HG03558 (cell line): ENCODE results near the gene AIF1L.
"Not testable (repeated sequence)": the region's sequence is repeated elsewhere in the genome, so short reads cannot be mapped to it uniquely, and the experiment has no call there.

Experiments
- ATAC-seq: cut with Tn5 transposase; IDR thresholded peaks from one replicate; pipeline ENCODE4 v1.9.1; 2021; ENCODE audit warnings: moderate number of reproducible peaks; ENCODE audit not compliant: unreplicated experiment; ENCODE audit errors: extremely low read depth

The AIF1L gene

GRCh38 chr9:131097126-131097947 lies 1.0 kb downstream of the AIF1L start:
- ATAC-seq: no peak

GRCh38 chr9:131097948-131098278 lies 1.6 kb downstream of the AIF1L start:
- ATAC-seq: no peak

DNA sequence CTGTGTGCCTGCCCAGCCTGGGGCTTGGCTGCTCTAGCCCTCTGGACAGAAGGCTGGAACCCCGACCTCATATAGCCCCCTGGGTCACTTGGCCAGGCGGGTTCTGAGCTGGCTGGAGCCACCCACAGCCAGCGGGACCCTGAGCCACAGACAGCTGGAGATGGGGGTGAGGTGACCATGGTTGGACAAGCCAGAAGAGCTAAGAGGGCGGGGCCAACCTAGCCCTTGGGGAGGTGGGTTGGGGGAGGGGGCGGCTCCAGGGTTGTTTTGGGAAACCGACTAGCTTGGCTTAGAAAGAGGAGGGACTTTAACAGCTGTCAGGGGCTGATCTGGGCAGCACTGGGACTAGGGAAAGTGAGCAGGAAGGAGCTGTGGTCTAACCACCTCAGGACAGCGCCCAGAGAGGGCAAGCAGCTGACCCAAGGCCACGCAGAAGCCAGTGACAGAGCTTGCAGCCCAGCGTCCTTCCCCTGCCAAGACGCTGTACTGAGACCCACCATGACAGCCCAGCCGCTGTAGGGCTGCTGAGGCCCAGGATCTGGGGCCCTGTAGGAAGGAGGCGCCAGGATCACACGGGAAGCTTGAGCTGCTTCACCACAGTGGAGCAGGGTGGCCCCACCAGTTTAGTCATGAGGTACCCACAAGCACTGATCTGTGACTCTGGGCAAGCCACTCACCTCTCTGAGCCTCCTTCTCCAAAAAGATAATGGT lies 2.2 kb downstream of the AIF1L start:
- no peak for ATAC-seq

GRCh38 chr9:131099102-131099606 lies 2.8 kb downstream of the AIF1L start:
- ATAC-seq: no peak

GRCh38 chr9:131099845-131100244 lies 3.5 kb downstream of the AIF1L start:
- not testable (repeated sequence) for ATAC-seq

- ATAC-seq: no peak
Observed at GRCh38 chr9:131100445-131100844, 4.1 kb downstream of the AIF1L start.

DNA sequence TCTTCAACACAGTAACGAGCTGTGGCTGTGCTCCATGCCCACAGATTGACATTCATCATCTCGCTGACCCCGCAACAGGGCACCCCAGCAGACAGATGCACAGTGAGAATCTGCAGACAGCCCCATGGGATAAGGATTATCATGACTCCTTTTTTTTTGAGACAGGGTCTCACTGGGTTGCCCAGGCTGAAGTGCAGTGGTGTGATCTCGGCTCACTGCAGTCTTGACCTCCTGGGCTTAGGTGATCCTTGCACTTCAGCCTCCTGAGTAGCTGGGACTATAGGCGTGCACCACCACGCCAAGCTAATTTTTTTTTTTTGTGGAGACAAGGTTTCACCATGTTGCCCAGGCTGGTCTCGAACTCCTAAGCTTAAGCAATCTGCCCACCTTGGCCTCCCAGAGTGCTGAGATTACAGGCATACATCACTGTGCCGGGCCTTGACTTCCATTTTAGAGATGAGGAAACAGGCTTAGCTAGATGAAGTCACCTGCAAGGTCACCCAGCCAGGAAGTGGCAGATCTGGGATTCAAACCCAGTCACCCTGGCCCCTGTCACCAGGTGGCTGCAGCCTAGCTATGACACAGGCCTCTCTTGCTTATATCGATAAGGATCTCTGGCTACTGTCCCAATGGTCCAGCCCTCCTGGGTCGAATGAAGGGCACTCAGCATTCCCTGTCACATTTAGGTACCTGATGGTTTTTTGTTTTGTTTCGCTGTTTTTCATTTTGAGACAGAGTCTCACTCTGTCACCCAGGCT lies 5.1 kb downstream of the AIF1L start:
- no peak for ATAC-seq

- no peak for ATAC-seq
Observed at GRCh38 chr9:131103024-131103423, 6.7 kb downstream of the AIF1L start.

DNA sequence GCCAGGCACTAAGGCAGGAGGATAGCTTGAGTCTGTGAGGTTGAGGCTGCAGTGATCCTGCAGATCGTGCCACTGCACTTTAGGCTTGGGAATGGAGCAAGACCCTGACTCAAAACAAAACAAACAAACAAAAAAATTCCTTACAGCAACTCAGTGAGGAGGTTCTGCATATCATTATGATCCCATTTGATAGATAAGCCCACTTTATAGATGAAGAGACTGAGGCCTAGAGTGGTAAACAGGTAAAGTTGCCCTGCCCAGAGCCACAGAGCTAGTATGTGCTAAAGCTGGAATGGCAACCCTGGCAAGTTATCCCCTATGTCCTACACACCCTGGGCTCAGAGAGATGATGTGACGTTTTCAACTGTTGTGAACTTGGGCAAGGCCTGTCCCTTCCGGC lies 7.2 kb downstream of the AIF1L start:
- no peak for ATAC-seq

DNA sequence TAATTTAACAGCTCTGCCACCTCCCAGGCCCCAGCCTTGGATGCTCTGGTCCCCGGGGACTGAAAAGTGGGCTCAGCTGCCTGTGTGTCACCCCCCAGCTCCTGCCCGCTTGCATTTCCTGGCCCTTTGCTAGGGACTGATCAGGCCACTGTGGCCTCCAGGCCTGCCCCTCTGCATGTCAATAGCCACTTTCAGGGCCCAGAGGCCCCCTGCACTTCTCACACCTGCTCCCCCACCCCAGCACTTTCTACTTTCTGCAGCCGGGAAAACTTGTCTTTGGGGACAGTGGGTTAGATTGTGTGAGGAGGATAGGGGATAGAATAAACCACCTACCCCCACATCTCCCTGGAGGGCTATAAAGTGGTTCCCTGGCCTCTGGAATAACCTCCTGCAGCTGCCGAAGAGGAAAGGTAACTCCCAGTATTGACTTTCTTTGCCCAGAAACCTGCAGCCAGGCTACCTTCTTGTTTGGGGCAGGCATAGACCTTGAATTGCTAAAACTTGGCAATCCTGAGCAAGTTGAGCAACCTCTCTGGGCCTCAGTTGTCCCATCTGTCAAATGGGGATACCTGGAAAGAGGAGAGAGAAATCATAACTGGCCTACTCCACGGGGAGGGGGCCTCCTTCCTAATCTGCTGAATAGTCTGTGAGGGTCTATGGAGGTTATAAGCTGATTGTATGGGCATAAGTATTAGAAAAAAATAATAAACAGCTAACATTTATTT lies 7.8 kb downstream of the AIF1L start:
- no peak for ATAC-seq

GRCh38 chr9:131105952-131106351 lies 9.6 kb downstream of the AIF1L start:
- no peak for ATAC-seq

- ATAC-seq: no peak
Observed at GRCh38 chr9:131107760-131108159, 11.4 kb downstream of the AIF1L start.

- no peak for ATAC-seq
Observed at GRCh38 chr9:131111186-131111853, 15.0 kb downstream of the AIF1L start.

DNA sequence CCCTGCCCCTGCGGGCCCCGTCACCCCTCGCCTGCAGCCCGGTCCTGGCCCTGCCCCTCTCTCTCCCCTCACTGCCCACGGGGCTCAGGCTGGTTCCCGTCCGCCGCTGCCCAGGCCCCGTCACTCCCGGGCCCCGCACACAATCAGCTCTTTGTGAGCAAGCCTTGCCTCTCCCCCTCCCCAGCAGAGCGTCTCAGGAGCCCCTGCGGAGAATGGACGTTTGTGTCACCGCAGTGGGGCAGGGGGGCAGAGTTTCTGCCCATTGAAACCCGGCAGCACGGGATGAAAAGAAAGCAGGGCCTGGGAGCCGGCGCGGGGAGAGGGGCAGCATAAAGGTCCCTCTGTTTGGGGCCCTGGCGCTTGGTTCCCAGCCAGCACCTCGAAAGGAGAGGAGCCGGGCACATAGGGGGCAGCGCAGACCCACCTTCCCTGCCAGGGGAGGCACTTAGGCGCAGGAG lies 15.6 kb downstream of the AIF1L start:
- ATAC-seq: no peak

GRCh38 chr9:131112374-131113154 lies 16.2 kb downstream of the AIF1L start:
- no peak for ATAC-seq

- no peak for ATAC-seq
Observed at GRCh38 chr9:131113655-131114054, 17.3 kb downstream of the AIF1L start.

- no peak for ATAC-seq
Observed at GRCh38 chr9:131114084-131114535, 17.8 kb downstream of the AIF1L start.

- ATAC-seq: not testable (repeated sequence)
Observed at GRCh38 chr9:131115360-131115742, 19.0 kb downstream of the AIF1L start.
